Naive B cell (primary cell): ENCODE measurements around the gene MYOF. TPM values are rescaled to one million over a fixed set of nuclear protein-coding genes. Genes with fewer than 3 reads are reported as not detected.
A peak's percentile ranks its signal among the peaks of the same experiment; 100 is the strongest.
"Not testable (repeated sequence)": the region's sequence is repeated elsewhere in the genome, so short reads cannot be mapped to it uniquely, and the experiment has no call there.

Experiments
- ATAC-seq, 2 donors: fragments of 150-1000 bp; cut with Tn5 transposase; 2 replicates each; pipeline ENCODE4 v1.10.0; 2021; ENCODE audit warnings: low read depth in 2 of 2, mild to moderate bottlenecking in 2 of 2, moderate library complexity in 2 of 2
- DNase-seq: peaks from one replicate; pipeline ENCODE4 v3.0.0; 2022
- H3K27ac Mint-ChIP-seq, 6 donors: one replicate each; pipeline ENCODE4 v1.8.0; 2020 to 2022; ENCODE audit warnings: mild to moderate bottlenecking in 6 of 6, mixed read lengths in 6 of 6, moderate library complexity in 5 of 6, inconsistent platforms in 2 of 6
- H3K27me3 Mint-ChIP-seq, 3 donors: one replicate each; pipeline ENCODE4 v1.8.0; 2021 to 2022; ENCODE audit warnings: mixed read lengths in 3 of 3, mild to moderate bottlenecking in 1 of 3
- H3K36me3 Mint-ChIP-seq, 2 donors: one replicate each; pipeline ENCODE4 v1.8.0; 2020 to 2022; ENCODE audit warnings: mixed read lengths in 2 of 2, inconsistent platforms in 1 of 2, mild to moderate bottlenecking in 1 of 2
- H3K4me1 Mint-ChIP-seq, 3 donors: one replicate each; pipeline ENCODE4 v1.8.0; 2020 to 2022; ENCODE audit warnings: mixed read lengths in 3 of 3, inconsistent platforms in 1 of 3, mild to moderate bottlenecking in 1 of 3, moderate library complexity in 1 of 3
- H3K4me3 Mint-ChIP-seq, 8 donors: one replicate each; pipeline ENCODE4 v1.8.0; 2020 to 2022; ENCODE audit warnings: mild to moderate bottlenecking in 8 of 8, mixed read lengths in 8 of 8, moderate library complexity in 8 of 8, inconsistent platforms in 2 of 8
- H3K9me3 Mint-ChIP-seq, 7 donors: one replicate each; pipeline ENCODE4 v1.8.0; 2020 to 2022; ENCODE audit warnings: mixed read lengths in 7 of 7, mild to moderate bottlenecking in 5 of 7, inconsistent platforms in 2 of 7, moderate library complexity in 1 of 7
- polyA plus RNA-seq, 6 donors: library from polyadenylated mRNA; unstranded; fragments of 300-500 nt; fragmentation: Illumina TruSeq; gene quantifications; one replicate each; pipeline ENCODE4 v1.2.3, GENCODE V29; 2021; ENCODE audit warnings: low read depth in 6 of 6

MYOF gene
- polyA plus RNA-seq, 6 donors from 2014 or later = 0.25 to 0.40 TPM; not detected in 4

DNA sequence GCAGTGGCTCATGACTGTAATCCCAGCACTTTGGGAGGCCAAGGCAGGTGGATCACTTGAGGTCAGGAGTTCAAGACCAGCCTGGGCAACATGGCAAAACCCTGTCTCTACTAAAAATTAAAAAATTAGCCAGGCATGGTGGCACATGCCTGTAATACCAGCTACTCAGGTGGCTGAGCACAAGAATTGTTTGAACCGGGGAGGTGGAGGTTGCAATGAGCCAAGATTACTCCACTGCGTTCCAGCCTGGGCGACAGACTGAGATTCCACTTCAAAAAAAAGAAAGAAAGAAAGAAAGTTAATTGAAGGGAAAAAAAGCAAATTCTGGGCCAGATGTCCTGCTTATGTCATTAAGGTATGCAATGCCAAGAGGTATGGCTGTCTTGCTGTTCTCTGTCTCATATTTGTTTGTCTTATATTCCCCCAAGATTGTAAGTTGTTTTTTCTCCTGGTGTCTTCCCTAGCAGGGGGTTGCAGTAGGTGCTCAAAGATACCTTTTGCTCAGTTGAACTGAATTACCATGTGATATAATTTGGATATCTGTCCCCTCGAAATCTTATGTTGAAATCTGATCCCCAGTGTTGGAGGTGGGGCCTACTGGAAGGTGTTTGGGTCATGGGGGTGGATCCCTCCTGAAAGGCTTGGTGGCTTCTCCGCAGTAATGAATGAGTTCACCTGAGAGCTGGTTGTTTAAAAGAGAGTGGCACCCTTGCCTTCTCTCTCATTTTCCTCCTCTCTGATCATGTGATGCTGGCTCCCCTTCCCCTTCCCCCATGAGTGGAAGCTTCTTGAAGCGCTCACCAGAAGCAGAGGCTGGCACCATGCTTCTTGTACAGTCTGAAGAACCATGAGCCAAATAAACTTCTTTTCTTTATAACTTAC lies 60.9 kb downstream of the MYOF start:
- no peaks in the 10 kb centered on the region for H3K9me3 Mint-ChIP-seq
- H3K36me3 Mint-ChIP-seq = no peaks in the 10 kb centered on the region
- DNase-seq (no peak), ATAC-seq (no peak)
- H3K4me3 Mint-ChIP-seq = no peak overlapping the region
- peaks cover 0 to 5% (median 0%) of the 10 kb centered on the region in 3 donors for H3K27me3 Mint-ChIP-seq
- H3K4me1 Mint-ChIP-seq = peaks cover 4 to 6% (median 4%) of the 10 kb centered on the region in 3 donors
- no peak overlapping the region for H3K27ac Mint-ChIP-seq

DNA sequence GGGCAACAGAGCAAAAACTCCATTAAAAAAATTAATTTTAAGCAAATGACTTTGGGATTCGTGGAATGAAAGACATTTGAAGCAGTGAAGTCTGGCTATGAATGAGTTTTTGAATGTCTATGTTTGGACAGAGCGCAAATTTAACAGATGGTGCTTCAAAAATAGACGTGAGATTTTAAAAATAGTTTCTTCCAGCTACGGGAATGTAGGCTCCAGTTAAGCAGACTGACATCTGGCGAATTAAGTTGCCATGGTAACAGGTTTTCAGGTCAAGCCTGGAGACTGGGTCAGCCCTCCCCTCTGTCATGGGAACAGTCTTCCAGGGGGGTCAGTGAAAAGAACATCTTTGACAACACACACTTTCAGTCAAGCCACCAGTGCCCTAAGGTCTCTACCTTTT lies 62.0 kb downstream of the MYOF start:
- Mint-ChIP-seq H3K9me3 (no peaks in the 10 kb centered on the region), H3K4me1 (peaks cover 2 to 9% (median 3%) of the 10 kb centered on the region in 3 donors), H3K27me3 (peaks cover 0 to 5% (median 0%) of the 10 kb centered on the region in 3 donors), H3K36me3 (no peaks in the 10 kb centered on the region), H3K27ac (no peak overlapping the region), H3K4me3 (no peak overlapping the region)
- no peak for ATAC-seq
- no peak for DNase-seq

DNA sequence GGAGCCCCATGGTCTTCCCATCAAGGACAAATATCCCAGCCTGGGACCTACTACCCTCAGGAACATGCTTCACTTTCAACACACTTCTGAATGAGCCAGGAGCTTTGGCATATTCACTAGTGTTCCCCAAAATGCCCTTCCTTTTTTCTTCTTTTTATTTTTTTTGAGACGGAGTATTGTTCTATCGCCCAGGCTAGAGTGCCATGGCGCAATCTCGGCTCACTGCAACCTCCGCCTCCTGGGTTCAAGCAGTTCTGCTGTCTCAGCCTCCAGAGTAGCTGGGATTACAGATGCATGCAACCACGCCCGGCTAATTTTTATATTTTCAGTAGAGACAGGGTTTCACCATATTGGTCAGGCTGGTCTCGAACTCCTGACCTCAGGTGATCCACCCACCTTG lies 63.1 kb downstream of the MYOF start:
- not testable (repeated sequence) for DNase-seq, H3K9me3 Mint-ChIP-seq, ATAC-seq, H3K27me3 Mint-ChIP-seq, H3K4me3 Mint-ChIP-seq, H3K36me3 Mint-ChIP-seq, H3K27ac Mint-ChIP-seq
- peaks cover 4 to 15% (median 8%) of the 10 kb centered on the region in 3 donors for H3K4me1 Mint-ChIP-seq

DNA sequence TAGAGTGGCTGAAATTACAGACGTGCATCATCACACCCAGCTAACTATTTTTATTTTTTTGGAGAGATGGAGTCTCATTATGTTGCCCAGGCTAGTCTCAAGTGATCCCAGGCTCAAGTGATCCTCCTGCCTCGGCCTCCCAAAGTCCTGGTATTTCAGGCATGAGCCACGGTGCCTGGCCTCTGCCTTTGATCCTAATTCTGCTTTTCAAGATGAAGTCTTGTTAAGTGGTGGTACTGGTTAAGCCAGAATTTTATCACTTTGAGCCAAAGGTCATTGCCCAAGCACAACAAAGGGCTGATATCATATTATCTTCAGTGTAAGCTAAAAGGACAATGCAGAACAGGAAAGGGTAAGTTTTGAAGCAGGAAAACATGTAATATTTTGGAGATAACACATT lies 64.2 kb downstream of the MYOF start:
- Mint-ChIP-seq H3K9me3 (no peaks in the 10 kb centered on the region), H3K27ac (no peak overlapping the region), H3K36me3 (no peaks in the 10 kb centered on the region), H3K27me3 (peaks cover 0 to 5% (median 0%) of the 10 kb centered on the region in 3 donors), H3K4me1 (peaks cover 6 to 26% (median 17%) of the 10 kb centered on the region in 3 donors), H3K4me3 (peak overlapping the region in 1 of 8 donors; percentile 13)
- DNase-seq (no peak), ATAC-seq (no peak)

DNA sequence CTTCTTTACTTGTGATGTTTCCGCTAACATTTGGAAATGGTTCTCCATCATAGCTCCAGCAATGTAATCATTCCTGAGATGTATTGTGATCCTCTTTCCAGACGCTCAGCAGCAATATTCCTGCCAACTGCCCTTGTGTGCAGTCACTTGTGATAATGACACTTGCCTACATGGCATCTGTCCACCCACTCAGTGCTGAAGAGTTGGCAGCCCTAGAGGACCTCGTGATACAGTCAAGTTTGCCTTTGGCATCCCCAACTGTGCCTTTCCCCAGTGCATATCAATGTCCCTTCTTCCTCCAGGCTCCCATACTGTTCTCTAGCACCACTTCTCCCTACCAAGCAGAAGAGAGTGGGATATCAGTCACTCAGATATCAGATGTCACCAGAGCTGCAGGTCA lies 64.9 kb downstream of the MYOF start:
- Mint-ChIP-seq H3K9me3 (peaks cover 0 to 4% (median 0%) of the 10 kb centered on the region in 7 donors), H3K27me3 (peaks cover 0 to 5% (median 0%) of the 10 kb centered on the region in 3 donors), H3K36me3 (no peaks in the 10 kb centered on the region), H3K4me3 (no peak overlapping the region), H3K4me1 (peaks cover 13 to 33% (median 23%) of the 10 kb centered on the region in 3 donors), H3K27ac (no peak overlapping the region)
- ATAC-seq = no peak
- DNase-seq = no peak

DNA sequence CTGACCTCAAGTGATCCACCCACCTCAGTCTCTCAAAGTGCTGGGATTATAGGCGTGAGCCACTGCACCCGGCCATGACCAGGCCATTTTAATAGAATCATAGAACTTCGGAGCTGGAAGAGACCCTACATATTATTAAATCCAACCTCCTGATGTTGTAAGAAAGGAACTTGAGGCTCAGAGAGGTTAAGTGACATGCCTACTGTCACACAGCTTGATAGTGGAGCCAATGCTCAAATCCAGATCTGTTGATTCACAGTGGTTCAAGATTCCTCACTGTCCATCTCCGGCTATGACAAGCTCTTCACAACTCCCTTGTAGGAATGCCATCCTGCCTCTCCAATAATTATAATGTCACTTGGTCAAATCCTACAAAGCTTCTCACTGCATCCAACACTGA lies 65.3 kb downstream of the MYOF start:
- Mint-ChIP-seq H3K4me1 (peaks cover 14 to 37% (median 28%) of the 10 kb centered on the region in 3 donors), H3K27ac (no peak overlapping the region), H3K9me3 (peaks cover 0 to 4% (median 0%) of the 10 kb centered on the region in 7 donors), H3K4me3 (no peak overlapping the region), H3K27me3 (peaks cover 0 to 5% (median 0%) of the 10 kb centered on the region in 3 donors), H3K36me3 (no peaks in the 10 kb centered on the region)
- ATAC-seq (no peak), DNase-seq (no peak)

DNA sequence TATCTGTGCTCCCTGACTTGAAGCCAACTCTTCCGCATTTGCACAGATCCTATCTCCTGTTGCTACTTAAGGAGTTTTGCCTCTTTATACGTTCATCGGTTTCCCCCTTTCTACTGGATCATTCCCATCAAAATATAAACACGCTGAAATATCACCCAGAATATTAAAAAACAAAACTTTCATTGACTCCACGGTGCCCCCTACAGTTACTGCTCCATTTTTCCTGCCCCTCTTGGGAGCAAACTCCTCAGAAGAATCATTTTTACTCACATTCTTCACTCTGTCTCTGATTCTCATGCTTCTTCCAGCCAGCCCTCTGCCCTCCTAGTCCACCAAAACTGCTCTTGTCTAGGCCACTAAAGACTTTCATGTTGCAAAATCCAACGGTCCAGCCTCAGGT lies 66.4 kb downstream of the MYOF start:
- Mint-ChIP-seq H3K9me3 (peaks cover 0 to 4% (median 0%) of the 10 kb centered on the region in 7 donors), H3K27me3 (peaks cover 0 to 5% (median 0%) of the 10 kb centered on the region in 3 donors), H3K27ac (peak overlapping the region in 2 of 6 donors; percentile 1 to 60), H3K4me1 (peaks cover 14 to 44% (median 34%) of the 10 kb centered on the region in 3 donors), H3K36me3 (no peaks in the 10 kb centered on the region), H3K4me3 (peak overlapping the region in 1 of 8 donors; percentile 10)
- ATAC-seq = no peak
- no peak for DNase-seq

DNA sequence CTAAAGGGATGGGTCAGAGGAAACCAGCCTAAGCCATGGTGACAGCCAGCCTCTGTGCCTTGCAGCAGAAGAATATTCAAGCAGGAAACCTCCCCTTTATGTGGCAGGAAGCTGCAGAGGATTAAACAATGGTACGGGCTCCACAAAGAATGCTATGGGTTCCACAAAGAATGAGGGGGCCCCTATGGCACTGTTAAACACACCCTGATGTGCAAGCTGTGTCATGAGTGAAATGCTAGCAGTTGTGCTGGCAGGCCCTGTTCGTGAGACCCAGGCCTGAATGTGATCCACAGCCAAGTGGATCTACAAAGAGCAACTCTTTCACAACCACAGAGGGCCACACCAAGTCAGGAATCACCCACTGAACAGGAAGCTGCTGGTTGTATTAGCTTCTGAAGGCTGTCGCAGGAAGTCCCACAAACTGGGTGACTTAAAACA lies 68.9 kb downstream of the MYOF start:
- peak in 1 of 2 donors; percentile 29 for ATAC-seq
- DNase-seq = no peak
- no peaks in the 10 kb centered on the region for H3K27me3 Mint-ChIP-seq
- H3K27ac Mint-ChIP-seq = peak overlapping the region in 4 of 6 donors; percentile 7 to 89 (median 70)
- H3K4me3 Mint-ChIP-seq = peak overlapping the region in 5 of 8 donors; percentile 12 to 81 (median 43)
- H3K36me3 Mint-ChIP-seq = no peaks in the 10 kb centered on the region
- peaks cover 0 to 4% (median 0%) of the 10 kb centered on the region in 7 donors for H3K9me3 Mint-ChIP-seq
- H3K4me1 Mint-ChIP-seq = peaks cover 14 to 42% (median 38%) of the 10 kb centered on the region in 3 donors

DNA sequence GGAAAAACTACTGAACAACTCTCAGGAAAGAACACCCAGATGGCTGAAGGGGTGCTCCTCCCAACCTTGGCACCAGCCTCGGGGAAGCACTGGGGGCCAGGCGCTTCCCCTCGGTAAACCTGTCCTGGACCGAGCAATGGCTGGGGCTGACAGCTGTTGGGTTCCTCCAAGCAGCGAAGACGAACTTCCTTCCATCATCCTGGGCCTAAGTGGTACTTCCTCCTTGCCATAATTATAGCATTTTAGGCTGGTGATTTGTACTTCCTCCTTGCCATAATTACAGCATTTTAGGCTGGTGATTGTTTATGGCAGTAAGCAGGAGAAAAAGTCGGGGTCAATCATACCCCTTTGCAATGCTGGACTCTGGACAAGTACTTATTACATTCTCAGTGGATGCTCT lies 69.3 kb downstream of the MYOF start:
- H3K27me3 Mint-ChIP-seq = no peaks in the 10 kb centered on the region
- H3K36me3 Mint-ChIP-seq = no peaks in the 10 kb centered on the region
- H3K4me3 Mint-ChIP-seq = peak overlapping the region in 6 of 8 donors; percentile 5 to 81 (median 32)
- ATAC-seq (peak; percentile 84 to 97), DNase-seq (peak; percentile 26)
- peak overlapping the region in 5 of 6 donors; percentile 52 to 90 (median 88) for H3K27ac Mint-ChIP-seq
- peaks cover 0 to 4% (median 0%) of the 10 kb centered on the region in 7 donors for H3K9me3 Mint-ChIP-seq
- peaks cover 14 to 42% (median 38%) of the 10 kb centered on the region in 3 donors for H3K4me1 Mint-ChIP-seq

DNA sequence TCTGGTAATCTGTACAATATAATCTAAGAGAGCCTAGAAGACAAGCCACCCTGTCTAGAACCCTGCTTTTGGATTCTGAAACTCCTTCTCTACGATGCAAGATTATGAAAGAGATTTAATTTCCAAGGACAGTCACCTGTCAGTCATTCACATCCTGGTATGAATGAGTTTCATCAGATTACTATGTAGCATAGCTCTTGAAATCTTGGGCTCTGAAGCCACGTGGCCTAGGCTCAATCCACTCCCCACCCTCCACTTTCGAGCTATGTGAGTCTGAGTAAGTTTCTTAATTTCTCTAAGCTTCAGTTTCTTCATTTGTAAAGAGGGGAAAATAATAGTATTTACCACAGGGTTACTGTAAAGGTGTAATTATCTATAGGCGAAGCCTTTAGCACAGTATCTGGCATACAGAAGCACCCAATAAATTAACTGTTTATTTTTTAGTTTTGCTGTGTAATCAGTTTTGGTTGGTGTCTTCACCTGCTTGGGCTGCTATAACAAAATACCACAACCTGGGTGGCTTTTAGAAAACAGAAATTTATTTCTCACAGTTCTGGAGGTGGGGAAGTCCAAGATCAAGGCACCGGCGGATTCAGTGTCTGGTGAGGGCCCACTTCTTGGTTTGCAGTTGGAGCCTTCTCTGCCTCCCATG lies 71.3 kb downstream of the MYOF start:
- DNase-seq (no peak), ATAC-seq (no peak)
- Mint-ChIP-seq H3K27me3 (peaks cover 0 to 4% (median 0%) of the 10 kb centered on the region in 3 donors), H3K36me3 (no peaks in the 10 kb centered on the region), H3K4me3 (no peak overlapping the region), H3K4me1 (peaks cover 14 to 42% (median 38%) of the 10 kb centered on the region in 3 donors), H3K9me3 (peaks cover 0 to 4% (median 0%) of the 10 kb centered on the region in 7 donors), H3K27ac (peak overlapping the region in 1 of 6 donors; percentile 25)

DNA sequence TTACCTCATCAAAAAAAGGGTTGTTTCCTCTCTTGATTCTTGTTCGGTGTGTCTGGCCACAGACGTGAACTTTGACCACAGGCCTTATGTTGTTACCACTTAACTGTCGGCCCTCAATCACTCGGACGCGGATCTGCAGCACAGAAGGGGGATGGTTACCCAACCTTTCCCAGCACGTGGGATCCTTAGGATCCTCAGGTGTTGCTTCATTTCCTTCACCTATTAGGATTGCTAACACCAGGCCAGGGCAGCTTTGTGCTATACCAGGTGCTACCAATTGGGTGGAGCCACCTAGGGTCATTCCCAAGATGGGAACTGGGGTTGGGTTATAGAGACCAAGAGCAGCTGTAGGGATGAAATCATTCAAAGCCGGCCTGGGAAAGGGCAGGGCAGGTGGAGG lies 73.4 kb downstream of the MYOF start:
- Mint-ChIP-seq H3K27ac (no peak overlapping the region), H3K4me3 (no peak overlapping the region), H3K4me1 (peaks cover 10 to 30% (median 27%) of the 10 kb centered on the region in 3 donors), H3K9me3 (peaks cover 0 to 4% (median 0%) of the 10 kb centered on the region in 7 donors), H3K36me3 (no peaks in the 10 kb centered on the region), H3K27me3 (peaks cover 0 to 5% (median 4%) of the 10 kb centered on the region in 3 donors)
- ATAC-seq (no peak), DNase-seq (no peak)

DNA sequence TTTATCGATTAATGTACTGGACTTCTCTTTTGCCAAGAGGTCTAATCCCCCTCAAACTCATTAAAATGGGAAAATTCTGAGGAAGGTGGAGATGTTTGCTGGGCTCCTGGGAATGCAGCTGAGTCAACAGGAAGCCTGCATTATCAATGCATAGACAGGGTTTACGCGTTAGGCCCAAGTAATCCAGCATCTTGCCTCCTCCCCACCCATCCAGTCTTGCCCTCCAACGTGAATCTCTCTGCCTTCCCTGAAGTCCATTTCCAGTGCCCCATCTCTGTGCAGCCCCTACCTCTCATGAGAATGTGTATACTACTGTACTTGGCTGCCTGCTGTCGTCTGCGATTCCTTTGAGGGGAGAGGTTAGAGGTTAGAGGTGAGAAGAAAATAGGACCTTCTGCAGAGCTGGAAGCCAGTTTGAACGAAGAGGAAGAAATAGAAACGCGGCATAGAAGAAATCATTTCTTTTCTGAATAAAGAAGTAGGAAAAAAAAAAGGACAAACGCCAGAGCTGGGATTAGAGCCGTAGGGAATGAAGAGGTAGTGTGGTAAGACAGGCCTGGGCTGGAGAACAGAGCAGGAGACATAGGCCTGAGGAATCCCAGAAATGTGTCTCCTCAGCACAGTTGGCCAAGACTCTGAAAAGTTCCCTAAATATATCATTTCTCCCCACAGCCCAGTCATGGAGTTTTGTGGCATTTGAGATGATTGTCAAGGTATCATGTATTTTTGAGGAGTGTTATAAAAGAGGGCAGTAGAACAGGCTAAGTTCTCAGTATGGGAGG lies 75.6 kb downstream of the MYOF start:
- peaks cover 0 to 2% (median 0%) of the 10 kb centered on the region in 7 donors for H3K9me3 Mint-ChIP-seq
- H3K27me3 Mint-ChIP-seq = peaks cover 4 to 8% (median 5%) of the 10 kb centered on the region in 3 donors
- DNase-seq = no peak
- peaks cover 0 to 8% (median 5%) of the 10 kb centered on the region in 3 donors for H3K4me1 Mint-ChIP-seq
- H3K4me3 Mint-ChIP-seq = no peak overlapping the region
- H3K36me3 Mint-ChIP-seq = no peaks in the 10 kb centered on the region
- no peak for ATAC-seq
- peak overlapping the region in 1 of 6 donors; percentile 20 for H3K27ac Mint-ChIP-seq

DNA sequence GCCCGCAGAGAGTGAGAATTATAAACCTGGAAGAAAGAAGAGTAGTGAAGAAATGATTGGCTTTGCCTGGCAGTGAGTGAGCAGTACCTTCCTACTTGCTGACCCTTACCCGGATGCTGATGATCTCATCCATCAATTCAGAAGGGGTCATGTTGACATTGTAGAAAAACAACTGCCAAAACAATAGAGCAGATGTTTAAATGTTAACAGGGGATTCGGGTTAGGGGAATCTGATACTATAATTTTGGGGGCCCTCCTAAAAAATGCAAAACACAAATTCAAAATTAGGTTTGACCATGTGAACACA lies 78.1 kb downstream of the MYOF start:
- no peak overlapping the region for H3K27ac Mint-ChIP-seq
- ATAC-seq = no peak
- H3K4me3 Mint-ChIP-seq = no peak overlapping the region
- H3K4me1 Mint-ChIP-seq = peaks cover 0 to 4% (median 0%) of the 10 kb centered on the region in 3 donors
- no peaks in the 10 kb centered on the region for H3K9me3 Mint-ChIP-seq
- no peaks in the 10 kb centered on the region for H3K36me3 Mint-ChIP-seq
- no peak for DNase-seq
- peaks cover 4 to 8% (median 5%) of the 10 kb centered on the region in 3 donors for H3K27me3 Mint-ChIP-seq
